ENCODE data around the gene FYN. TPM values are rescaled to one million over a fixed set of nuclear protein-coding genes. Genes with fewer than 3 reads are reported as not detected.
A peak's percentile ranks its signal among the peaks of the same experiment; 100 is the strongest.

The FYN gene
- total and polyA plus RNA-seq, 9 of the 15 experiments (the other 6 are each of a cell fraction or from before 2014, with no cell fraction given): 2.9 to 22.1 (median 11.4) TPM

DNA sequence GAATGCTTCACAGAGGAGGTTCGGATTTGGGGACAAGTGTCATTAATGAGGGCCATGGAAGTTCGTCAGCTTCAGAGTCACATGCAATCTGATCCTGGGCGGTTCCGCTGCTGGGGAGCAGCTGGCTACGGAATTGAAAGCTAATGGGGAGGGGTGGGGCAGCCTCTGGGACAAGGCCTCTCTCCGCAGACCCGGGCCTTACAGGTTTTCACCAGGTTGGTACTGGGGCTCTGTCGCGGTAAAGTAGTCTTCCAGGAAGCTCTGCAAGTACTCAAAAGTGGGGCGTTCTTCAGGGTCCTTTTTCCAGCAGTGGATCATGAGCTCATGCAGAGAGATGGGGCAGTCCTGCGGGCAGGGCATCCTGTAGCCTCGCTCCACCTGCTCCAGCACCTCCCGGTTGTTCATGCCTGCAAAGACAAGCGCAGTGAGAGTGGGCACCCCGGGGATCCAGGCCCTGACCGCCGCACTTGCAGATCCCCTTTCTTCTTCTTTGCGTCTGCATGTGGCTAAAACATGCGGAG is 211.7 kb downstream of the FYN start (continued):
- TF ChIP-seq, protein P1, sequence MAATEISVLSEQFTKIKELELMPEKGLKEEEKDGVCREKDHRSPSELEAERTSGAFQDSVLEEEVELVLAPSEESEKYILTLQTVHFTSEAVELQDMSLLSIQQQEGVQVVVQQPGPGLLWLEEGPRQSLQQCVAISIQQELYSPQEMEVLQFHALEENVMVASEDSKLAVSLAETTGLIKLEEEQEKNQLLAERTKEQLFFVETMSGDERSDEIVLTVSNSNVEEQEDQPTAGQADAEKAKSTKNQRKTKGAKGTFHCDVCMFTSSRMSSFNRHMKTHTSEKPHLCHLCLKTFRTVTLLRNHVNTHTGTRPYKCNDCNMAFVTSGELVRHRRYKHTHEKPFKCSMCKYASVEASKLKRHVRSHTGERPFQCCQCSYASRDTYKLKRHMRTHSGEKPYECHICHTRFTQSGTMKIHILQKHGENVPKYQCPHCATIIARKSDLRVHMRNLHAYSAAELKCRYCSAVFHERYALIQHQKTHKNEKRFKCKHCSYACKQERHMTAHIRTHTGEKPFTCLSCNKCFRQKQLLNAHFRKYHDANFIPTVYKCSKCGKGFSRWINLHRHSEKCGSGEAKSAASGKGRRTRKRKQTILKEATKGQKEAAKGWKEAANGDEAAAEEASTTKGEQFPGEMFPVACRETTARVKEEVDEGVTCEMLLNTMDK (IDR thresholded peaks at IDR 0.05; ENCODE audit: borderline replicate concordance, insufficient read depth, low read depth, low read length, poor library complexity, severe bottlenecking): no peak
- TF ChIP-seq, protein P2, sequence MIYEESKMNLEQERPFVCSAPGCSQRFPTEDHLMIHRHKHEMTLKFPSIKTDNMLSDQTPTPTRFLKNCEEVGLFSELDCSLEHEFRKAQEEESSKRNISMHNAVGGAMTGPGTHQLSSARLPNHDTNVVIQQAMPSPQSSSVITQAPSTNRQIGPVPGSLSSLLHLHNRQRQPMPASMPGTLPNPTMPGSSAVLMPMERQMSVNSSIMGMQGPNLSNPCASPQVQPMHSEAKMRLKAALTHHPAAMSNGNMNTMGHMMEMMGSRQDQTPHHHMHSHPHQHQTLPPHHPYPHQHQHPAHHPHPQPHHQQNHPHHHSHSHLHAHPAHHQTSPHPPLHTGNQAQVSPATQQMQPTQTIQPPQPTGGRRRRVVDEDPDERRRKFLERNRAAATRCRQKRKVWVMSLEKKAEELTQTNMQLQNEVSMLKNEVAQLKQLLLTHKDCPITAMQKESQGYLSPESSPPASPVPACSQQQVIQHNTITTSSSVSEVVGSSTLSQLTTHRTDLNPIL (CRISPR knock-in tag; IDR thresholded peaks at IDR 0.05): no peak

DNA sequence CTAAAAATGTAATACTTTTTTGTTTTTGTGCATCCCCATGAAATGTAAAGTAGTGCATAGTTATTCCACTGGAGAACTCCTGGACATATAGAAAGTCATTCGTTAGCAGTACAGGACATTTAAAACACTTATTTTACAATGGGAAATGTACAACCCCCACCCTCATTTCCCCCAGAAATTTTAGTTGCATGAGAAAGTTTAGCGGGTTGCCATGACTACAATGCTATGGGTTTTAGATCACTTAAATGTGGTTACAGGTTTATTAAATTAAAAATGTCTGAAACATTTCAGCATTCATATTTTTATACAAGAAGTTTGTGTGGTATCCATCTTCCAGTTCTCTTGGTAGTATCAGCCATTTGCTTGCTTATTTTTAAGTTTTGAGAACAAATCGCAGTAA is 212.7 kb downstream of the FYN start:
- H3K4me3 ChIP-seq: no peak overlapping the region
- H4K20me1 ChIP-seq (replicated peaks; ENCODE audit: control insufficient read depth, insufficient read depth, low read length): no peaks in the 10 kb centered on the region
- peaks cover 13 to 14% of the 10 kb centered on the region in 2 experiments for H3K4me1 ChIP-seq (replicated peaks in 1 of 2; ENCODE audit: control insufficient read depth in 2 of 2, insufficient read depth in 2 of 2, low read length in 2 of 2)
- peaks cover 2 to 25% of the 10 kb centered on the region in 2 experiments; a peak in 3 of 5 replicates for H3K27me3 ChIP-seq (ENCODE audit: control insufficient read depth in 2 of 2, insufficient read depth in 2 of 2, low read length in 2 of 2)
- no peaks in the 10 kb centered on the region for H3K36me3 ChIP-seq (ENCODE audit: control insufficient read depth, insufficient read depth, low read length)
- H3K4me2 ChIP-seq (ENCODE audit: insufficient read depth, low read length): no peak overlapping the region
- H2AFZ ChIP-seq (ENCODE audit: low read depth, low read length): no peak overlapping the region
- no peak for FAIRE-seq
- 26% methylated on average over 3 of the region's 3 CpGs for WGBS (ENCODE audit: insufficient coverage, low coverage, missing lambda C conversion rate)
- ChIA-PET POLR2A (no interaction called here), CTCF (ENCODE audit: low intra/inter-chr PET ratio) (no interaction called here)
- no peaks in the 10 kb centered on the region for H3K79me2 ChIP-seq (ENCODE audit: control insufficient read depth, insufficient read depth, low read length)
- H3K27ac ChIP-seq (ENCODE audit: extremely low read depth, low read depth, low read length): no peak overlapping the region
- DNase-seq (ENCODE audit: extremely low read depth in 1 of 4, low spot score in 3 of 4): no peak
- in situ Hi-C loops (cut with MboI): no loop called here
- no peaks in the 10 kb centered on the region for H3K9me3 ChIP-seq (replicated peaks; ENCODE audit: control insufficient read depth, insufficient read depth, low read depth, low read length)
- BruUV-seq (replicated peaks): no TSS peak
- no peaks in the 10 kb centered on the region for H3K9me1 ChIP-seq (ENCODE audit: control insufficient read depth, insufficient read depth, low read length)
- no peak overlapping the region for H3K9ac ChIP-seq (ENCODE audit: insufficient read depth in 1 of 2, low read depth in 2 of 2, low read length in 2 of 2)
- intact Hi-C loops (cut with micrococcal nuclease): no loop called here
- no peak for ATAC-seq
- TF ChIP-seq PRPF4 (IDR thresholded peaks at IDR 0.05; ENCODE audit: insufficient read depth, low read depth, low read length, poor library complexity, severe bottlenecking) (no peak), RFX1 (IDR thresholded peaks at IDR 0.05) (peak; percentile 68), RBM34 (IDR thresholded peaks at IDR 0.05; ENCODE audit: borderline replicate concordance, insufficient read depth, low read length) (no peak)

All from K562 (cell line).